GM18508 (cell line): Measurements from ENCODE around the gene EFNA3.
"Not testable (repeated sequence)": the region's sequence is repeated elsewhere in the genome, so short reads cannot be mapped to it uniquely, and the experiment has no call there.

ENCODE experiments used
- ATAC-seq: cut with Tn5 transposase; IDR thresholded peaks from one replicate; pipeline ENCODE4 v1.9.1; 2021; ENCODE audit warnings: moderate number of reproducible peaks; ENCODE audit not compliant: insufficient read depth, unreplicated experiment

EFNA3 gene

GRCh38 chr1:155106862-155107261 is 28.2 kb downstream of the EFNA3 start:
- ATAC-seq: no peak

GRCh38 chr1:155107309-155108264 is 28.9 kb downstream of the EFNA3 start:
- no peak for ATAC-seq

GRCh38 chr1:155108296-155108695 is 29.7 kb downstream of the EFNA3 start:
- ATAC-seq: no peak

- ATAC-seq: no peak
Measured at GRCh38 chr1:155110381-155110780, 31.7 kb downstream of the EFNA3 start.

GRCh38 chr1:155110826-155111225 is 32.2 kb downstream of the EFNA3 start:
- no peak for ATAC-seq

GRCh38 chr1:155113450-155113980 is 34.9 kb downstream of the EFNA3 start:
- ATAC-seq: no peak

- ATAC-seq: no peak
Measured at GRCh38 chr1:155116113-155116764, 37.6 kb downstream of the EFNA3 start.

GRCh38 chr1:155117610-155118009 is 39.0 kb downstream of the EFNA3 start:
- ATAC-seq: no peak

GRCh38 chr1:155118090-155118489 is 39.5 kb downstream of the EFNA3 start:
- ATAC-seq: not testable (repeated sequence)

GRCh38 chr1:155120253-155120652 is 41.6 kb downstream of the EFNA3 start:
- no peak for ATAC-seq

GRCh38 chr1:155121249-155121648 is 42.6 kb downstream of the EFNA3 start:
- ATAC-seq: no peak

GRCh38 chr1:155122308-155122707 is 43.7 kb downstream of the EFNA3 start:
- no peak for ATAC-seq

- ATAC-seq: no peak
Measured at GRCh38 chr1:155123801-155124200, 45.2 kb downstream of the EFNA3 start.

- no peak for ATAC-seq
Measured at GRCh38 chr1:155124503-155125463, 46.1 kb downstream of the EFNA3 start.

GRCh38 chr1:155125511-155125945 is 46.9 kb downstream of the EFNA3 start:
- ATAC-seq: no peak

- ATAC-seq: no peak
Measured at GRCh38 chr1:155125946-155126555, 47.4 kb downstream of the EFNA3 start.

GRCh38 chr1:155126556-155127104 is 48.0 kb downstream of the EFNA3 start:
- ATAC-seq: no peak

GRCh38 chr1:155127105-155127966 is 48.7 kb downstream of the EFNA3 start, which contains the start of gene EFNA1:
TSS of gene EFNA1 (plus strand) at chr1:155127876. CDS start at chr1:155127978, 102 bp downstream.
- no peak for ATAC-seq
